ENCODE results near the gene CPNE2. TPM values are rescaled to one million over a fixed set of nuclear protein-coding genes. Genes with fewer than 3 reads are reported as not detected.

Gene CPNE2
- total RNA-seq, 1 donor from 2014 or later = 13.7 TPM

GRCh38 chr16:57133031-57133430 is 40.6 kb downstream of the CPNE2 start:
- intact Hi-C loops (cut with micrococcal nuclease) = no loop called here
- DNase-seq = no peak
- H3K9me3 ChIP-seq (replicated peaks) = no peaks in the 10 kb centered on the region
- H3K27ac ChIP-seq (replicated peaks) = no peak overlapping the region
- no peaks in the 10 kb centered on the region for H3K36me3 ChIP-seq
- H3K27me3 ChIP-seq (ENCODE audit: low read depth) = no peaks in the 10 kb centered on the region
- no peak overlapping the region for H3K4me3 ChIP-seq
- TF ChIP-seq CTCF (IDR thresholded peaks at IDR 0.05; ENCODE audit: borderline replicate concordance) = no peak
- H3K4me1 ChIP-seq = peaks cover 5% of the 10 kb centered on the region

GRCh38 chr16:57133886-57134285 is 41.5 kb downstream of the CPNE2 start:
- intact Hi-C loops (cut with micrococcal nuclease) = no loop called here
- Histone ChIP-seq H3K4me1 (peaks cover 5% of the 10 kb centered on the region), H3K27me3 (ENCODE audit: low read depth) (no peaks in the 10 kb centered on the region), H3K27ac (replicated peaks) (no peak overlapping the region), H3K9me3 (replicated peaks) (no peaks in the 10 kb centered on the region), H3K36me3 (no peaks in the 10 kb centered on the region), H3K4me3 (no peak overlapping the region)
- DNase-seq = no peak
- TF ChIP-seq CTCF (IDR thresholded peaks at IDR 0.05; ENCODE audit: borderline replicate concordance) = no peak

- Histone ChIP-seq H3K27ac (replicated peaks) (no peak overlapping the region), H3K36me3 (no peaks in the 10 kb centered on the region), H3K9me3 (replicated peaks) (no peaks in the 10 kb centered on the region), H3K27me3 (ENCODE audit: low read depth) (no peaks in the 10 kb centered on the region), H3K4me3 (no peak overlapping the region), H3K4me1 (peaks cover 13% of the 10 kb centered on the region)
- intact Hi-C loops (cut with micrococcal nuclease) = no loop called here
- TF ChIP-seq CTCF (IDR thresholded peaks at IDR 0.05; ENCODE audit: borderline replicate concordance) = no peak
- no peak for DNase-seq
These were observed 42.6 kb downstream of the CPNE2 start for GRCh38 chr16:57134982-57135381.

- Histone ChIP-seq H3K27ac (replicated peaks) (no peak overlapping the region), H3K4me3 (no peak overlapping the region), H3K27me3 (ENCODE audit: low read depth) (no peaks in the 10 kb centered on the region), H3K9me3 (replicated peaks) (no peaks in the 10 kb centered on the region), H3K4me1 (peaks cover 32% of the 10 kb centered on the region), H3K36me3 (no peaks in the 10 kb centered on the region)
- intact Hi-C loops (cut with micrococcal nuclease) = no loop called here
- no peak for DNase-seq
- TF ChIP-seq CTCF (IDR thresholded peaks at IDR 0.05; ENCODE audit: borderline replicate concordance) = no peak
These were observed 44.7 kb downstream of the CPNE2 start for GRCh38 chr16:57137043-57137442.

- intact Hi-C loops (cut with micrococcal nuclease) = no loop called here
- peaks cover 34% of the 10 kb centered on the region for H3K4me1 ChIP-seq
- TF ChIP-seq CTCF (IDR thresholded peaks at IDR 0.05; ENCODE audit: borderline replicate concordance) = no peak
- H3K27me3 ChIP-seq (ENCODE audit: low read depth) = no peaks in the 10 kb centered on the region
- no peaks in the 10 kb centered on the region for H3K9me3 ChIP-seq (replicated peaks)
- H3K36me3 ChIP-seq = no peaks in the 10 kb centered on the region
- no peak overlapping the region for H3K4me3 ChIP-seq
- no peak overlapping the region for H3K27ac ChIP-seq (replicated peaks)
- no peak for DNase-seq
These were observed 45.3 kb downstream of the CPNE2 start for GRCh38 chr16:57137566-57138273.
